ENCODE results near the gene ZNF737.
A peak's percentile ranks its signal among the peaks of the same experiment; 100 is the strongest.
"Not testable (repeated sequence)": the region's sequence is repeated elsewhere in the genome, so short reads cannot be mapped to it uniquely, and the experiment has no call there.

Gene ZNF737

GRCh38 chr19:20565321-20566018 lies at the start of gene ZNF737:
TSS of gene ZNF737 (minus strand) at chr19:20565781. CDS start at chr19:20565640, 141 bp downstream.
- peak; percentile 89 to 93 for DNase-seq

- not testable (repeated sequence) for DNase-seq
Measured at GRCh38 chr19:20614971-20615370, 49.4 kb upstream of the ZNF737 start.

GRCh38 chr19:20612711-20613316 lies 47.2 kb upstream of the ZNF737 start:
- no peak for DNase-seq

- no peak for DNase-seq
Measured at GRCh38 chr19:20611866-20612265, 46.3 kb upstream of the ZNF737 start.

GRCh38 chr19:20607943-20608342 lies 42.4 kb upstream of the ZNF737 start:
- DNase-seq, result no peak

GRCh38 chr19:20558571-20558970 lies 7.0 kb downstream of the ZNF737 start:
- no peak for DNase-seq

GRCh38 chr19:20558011-20558410 lies 7.6 kb downstream of the ZNF737 start:
- DNase-seq, result peak in 1 of 2 donors; percentile 11

- DNase-seq, result not testable (repeated sequence)
Measured at GRCh38 chr19:20544667-20545333, 20.8 kb downstream of the ZNF737 start.

- DNase-seq, result not testable (repeated sequence)
Measured at GRCh38 chr19:20530303-20530702, 35.3 kb downstream of the ZNF737 start.

GRCh38 chr19:20513189-20513904 lies 52.2 kb downstream of the ZNF737 start:
- DNase-seq, result peak in 1 of 2 donors; percentile 0

GRCh38 chr19:20503476-20503875 lies 62.1 kb downstream of the ZNF737 start:
- DNase-seq, result no peak
